HG03378 (cell line): Measurements from ENCODE around the gene ATP10A.

Experiments used
- ATAC-seq: cut with Tn5 transposase; IDR thresholded peaks from one replicate; pipeline ENCODE4 v1.9.1; 2021; ENCODE audit warnings: mild to moderate bottlenecking, moderate library complexity; ENCODE audit not compliant: unreplicated experiment

The ATP10A gene

DNA sequence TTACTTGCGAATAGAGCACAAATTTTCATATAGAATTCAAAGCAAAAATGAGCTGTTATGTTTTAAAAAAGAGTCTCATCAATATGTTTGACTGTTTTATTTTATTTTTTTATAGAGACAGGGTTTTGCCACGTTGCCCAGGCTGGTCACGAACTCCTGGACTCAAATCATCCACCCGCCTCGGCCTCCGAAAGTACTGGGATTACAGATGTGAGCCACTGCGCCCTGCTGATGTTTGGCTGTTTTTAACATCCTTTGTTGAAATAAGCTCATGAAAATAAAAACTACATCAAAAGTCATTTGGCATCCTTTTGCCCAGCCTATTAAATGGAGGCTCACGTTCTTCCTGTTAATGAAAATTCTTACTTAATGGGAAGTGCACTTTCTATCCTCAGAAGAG, 154.7 kb downstream of the ATP10A start:
- ATAC-seq, result no peak

DNA sequence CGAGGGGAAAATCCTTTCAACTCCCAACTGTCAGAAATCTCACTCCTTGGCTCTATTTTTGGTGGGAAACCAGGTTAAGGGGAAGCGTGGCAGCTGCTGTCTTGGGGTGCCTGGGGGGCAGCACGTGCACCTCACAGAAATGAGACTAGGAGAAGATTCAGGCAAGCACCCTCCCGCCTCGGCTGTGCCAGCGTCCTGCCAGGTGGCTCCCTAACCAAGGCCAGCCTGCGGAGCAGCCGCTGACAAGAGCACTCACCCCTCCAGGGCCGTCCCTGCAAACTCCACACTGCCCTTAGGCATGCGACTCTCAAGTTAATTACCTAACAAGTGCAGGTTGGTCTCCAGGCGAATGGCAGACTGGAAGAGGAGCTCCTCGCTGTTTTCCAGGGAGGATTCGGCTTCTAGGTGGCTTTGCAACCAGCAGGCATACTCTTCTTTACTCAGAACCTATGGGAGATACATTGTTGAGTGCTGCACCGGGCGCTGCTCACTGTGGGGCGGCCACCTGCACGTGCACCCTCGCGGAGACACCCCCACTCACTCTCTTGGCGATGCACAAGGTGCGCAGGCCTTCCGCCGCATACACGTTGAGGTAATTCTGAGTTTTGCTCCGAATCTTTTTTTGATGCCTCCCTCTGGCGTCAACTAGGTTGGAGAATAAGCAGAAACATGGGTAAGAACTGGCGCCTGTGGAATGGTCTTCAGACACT, 155.3 kb downstream of the ATP10A start:
- no peak for ATAC-seq

DNA sequence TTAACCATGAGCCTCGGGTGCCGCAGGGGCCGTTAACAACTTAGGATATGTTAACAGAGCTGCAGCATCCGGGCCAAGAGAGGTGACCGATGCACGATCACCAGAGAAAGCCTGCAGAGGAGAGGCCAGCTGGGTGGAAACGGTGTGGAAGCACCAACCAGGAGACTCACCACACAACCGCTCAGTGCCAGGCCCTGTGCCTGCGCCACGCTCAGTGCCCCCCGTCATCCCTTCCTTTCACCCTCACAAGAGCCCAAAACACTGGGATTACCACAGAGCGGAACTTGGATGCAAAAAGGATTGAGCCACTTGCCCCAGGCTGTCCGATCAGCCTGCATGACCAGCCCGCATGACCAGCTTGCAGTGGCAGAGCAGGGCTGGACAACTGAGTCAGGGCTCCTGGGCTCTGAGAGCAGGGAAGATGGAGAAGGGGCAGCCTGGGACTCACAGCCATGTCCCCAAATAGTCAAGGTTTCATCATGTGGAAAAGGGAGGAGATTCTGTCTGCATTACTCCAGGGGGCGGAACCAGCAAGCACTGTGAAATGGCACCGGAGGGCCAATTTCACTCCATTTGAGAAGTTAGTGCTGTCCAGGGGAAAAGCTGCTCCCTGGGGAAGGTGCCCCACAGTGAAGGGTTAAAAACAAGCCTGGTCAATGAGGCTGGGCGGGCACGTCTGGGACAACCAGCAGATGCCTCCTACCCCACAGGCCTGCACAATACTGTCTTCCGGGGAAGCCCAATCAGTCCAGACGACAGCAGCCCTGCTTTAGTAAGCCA, 156.8 kb downstream of the ATP10A start:
- no peak for ATAC-seq

DNA sequence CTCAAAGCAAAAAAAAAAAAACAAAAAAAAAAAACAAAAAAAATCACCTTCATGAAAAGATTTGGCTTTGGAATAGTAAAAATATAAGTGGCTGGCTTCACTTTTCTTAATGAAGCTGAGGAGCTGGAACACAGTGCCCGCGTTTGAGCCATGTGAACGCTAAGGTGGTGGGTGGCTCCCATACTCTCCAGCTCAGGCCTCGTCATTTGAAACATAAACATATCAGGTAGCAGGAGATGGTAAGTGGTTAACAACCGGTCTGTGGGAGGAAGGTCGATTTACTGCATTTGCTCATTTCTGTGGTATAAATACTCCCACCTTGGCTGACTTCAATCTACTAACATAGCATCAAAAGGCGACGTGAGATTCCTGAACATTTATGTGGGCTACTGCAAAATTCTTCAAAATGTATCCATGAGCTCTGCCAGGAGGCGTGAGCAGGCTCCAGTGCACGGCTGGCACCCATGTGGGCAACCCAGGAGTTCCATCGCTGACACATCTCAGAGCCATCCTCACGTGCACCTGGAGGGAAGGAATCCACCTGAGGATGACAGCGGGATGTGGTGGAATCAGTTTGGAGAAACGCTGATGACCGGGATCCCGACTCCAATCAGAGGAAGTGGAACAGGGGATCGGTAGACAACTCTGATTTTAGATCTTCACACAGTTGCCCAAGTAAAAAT, 157.6 kb downstream of the ATP10A start:
- ATAC-seq, result no peak

DNA sequence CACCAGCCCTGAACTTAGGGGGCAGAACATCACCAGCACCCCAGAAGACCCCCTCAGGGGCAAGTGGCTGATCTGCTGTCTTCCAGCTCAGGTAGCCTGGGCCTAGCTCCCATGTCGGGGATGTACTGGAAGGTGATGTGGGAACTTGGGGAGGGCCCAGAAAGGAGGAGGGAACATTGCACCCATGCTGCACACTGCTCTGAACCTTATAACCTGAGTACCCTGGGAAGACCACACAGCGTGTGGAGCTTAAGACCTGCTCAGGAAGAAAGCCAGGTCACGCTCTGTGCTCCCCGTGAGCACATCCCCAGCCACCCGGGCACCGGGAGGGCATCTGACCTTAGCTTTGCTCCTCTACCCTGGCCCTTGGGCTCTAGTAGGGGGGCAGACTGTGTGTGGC, 159.4 kb downstream of the ATP10A start:
- no peak for ATAC-seq

DNA sequence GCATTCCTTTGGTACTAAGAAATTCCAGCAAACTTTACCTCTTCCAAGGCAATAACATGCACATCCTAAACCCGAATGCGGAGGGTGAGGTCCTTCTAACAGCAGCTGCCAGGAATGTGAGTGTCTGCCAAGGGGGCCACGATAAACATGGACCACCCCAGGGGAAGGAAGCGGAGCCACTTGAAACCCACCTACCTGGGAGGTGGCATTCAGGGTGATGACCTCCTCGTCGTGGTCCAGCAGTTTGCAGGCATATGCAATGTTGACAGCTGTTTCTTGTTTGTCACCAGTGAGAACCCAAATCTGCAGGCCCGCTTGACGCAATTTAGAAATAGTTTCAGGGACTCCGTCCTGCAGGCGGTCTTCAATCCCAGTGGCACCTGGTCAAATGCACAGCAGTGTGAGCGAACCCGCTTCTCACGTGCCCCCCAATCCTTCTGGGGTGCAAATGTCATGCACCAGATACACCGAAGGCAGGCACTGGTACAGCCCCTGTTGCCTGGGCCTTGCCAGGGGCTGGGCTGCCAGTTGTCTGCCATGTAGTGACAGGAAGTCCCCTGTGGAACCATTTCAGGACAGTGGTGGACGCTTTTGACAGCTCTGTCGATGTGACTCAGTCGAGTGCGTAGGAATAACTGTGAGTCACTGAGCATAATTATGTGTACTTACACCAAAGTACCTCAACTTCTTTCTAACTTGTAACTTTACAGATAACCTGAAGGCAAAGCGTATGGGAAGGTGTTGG, 161.2 kb downstream of the ATP10A start:
- no peak for ATAC-seq

DNA sequence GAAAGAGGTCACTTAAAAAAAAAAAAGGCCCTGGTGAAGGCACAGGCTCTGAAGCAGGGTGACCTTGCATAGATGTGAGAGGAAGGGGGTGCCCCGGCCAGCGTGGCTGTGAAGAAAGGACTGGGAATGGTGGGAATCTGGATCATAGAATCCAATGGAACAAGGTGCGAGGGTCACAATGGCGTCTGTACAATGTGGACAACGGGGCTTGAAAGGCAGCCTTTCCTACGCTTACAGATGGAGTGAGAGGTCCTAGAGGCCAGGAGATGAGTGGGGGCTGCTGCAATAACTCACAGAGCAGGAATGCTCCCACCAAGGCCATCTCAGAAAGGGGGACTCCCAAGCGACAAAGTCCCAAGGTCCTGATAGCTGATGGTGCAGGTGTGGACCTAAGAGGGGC, 162.2 kb downstream of the ATP10A start:
- ATAC-seq, result no peak

DNA sequence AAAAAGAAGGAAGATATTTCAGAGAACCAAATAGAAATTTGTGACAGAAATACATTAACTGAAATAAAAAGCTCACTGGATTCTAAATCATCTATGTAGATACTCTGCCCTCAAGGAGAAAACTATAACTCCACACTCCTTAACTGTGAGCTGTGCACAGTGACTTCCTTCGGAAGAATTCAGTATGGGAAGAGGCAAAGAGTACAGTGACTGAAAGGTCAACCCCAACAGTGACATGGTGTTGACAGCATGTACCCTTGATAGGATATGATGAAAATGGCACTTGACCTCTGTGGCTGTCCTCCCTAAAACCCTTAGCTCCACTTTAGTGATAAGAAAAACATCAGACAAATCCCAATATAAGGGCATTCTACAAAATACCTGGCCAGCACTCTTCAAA, 165.5 kb downstream of the ATP10A start:
- ATAC-seq, result no peak

DNA sequence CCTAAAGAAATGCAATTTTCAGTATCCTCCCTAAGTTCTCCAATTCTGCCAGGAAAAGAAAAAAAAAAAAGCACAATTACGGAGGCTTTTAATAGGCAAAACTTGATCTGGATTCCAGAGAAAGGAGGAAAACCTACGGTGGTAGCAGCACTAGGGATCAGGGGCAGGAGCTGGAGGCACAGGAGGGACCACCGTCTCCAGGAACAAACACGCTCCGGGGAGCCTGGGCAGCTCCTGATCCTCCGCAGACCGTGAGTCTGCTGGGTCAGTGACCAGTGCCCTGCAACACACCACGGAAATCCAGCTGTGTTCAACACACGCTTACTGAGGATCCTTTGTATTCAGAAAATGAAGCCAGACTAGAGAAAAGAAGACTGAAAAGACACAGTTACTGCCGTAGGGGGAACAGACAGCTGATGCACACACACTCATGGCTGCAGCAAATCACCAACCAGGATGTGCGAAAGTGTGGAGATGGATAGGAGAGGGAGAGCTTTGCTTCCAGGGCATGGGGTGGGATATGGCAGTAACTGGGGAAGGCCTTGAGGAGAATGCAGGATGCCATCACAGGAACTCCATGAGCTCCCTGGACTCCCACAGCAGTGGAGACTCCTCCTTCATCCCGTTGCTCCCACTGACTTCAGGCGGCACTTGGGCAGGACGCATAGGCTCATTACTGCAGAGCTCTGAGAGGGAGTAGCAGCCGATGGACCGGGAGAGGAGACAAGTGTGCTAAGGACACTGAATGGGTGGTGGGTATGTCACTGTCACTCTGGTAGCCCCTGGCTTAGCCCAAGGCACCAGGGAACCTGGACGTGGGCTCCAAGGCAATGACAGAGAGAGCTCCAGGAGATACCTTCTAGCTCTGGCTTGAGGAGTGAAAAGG, 167.0 kb downstream of the ATP10A start:
- ATAC-seq, result no peak

DNA sequence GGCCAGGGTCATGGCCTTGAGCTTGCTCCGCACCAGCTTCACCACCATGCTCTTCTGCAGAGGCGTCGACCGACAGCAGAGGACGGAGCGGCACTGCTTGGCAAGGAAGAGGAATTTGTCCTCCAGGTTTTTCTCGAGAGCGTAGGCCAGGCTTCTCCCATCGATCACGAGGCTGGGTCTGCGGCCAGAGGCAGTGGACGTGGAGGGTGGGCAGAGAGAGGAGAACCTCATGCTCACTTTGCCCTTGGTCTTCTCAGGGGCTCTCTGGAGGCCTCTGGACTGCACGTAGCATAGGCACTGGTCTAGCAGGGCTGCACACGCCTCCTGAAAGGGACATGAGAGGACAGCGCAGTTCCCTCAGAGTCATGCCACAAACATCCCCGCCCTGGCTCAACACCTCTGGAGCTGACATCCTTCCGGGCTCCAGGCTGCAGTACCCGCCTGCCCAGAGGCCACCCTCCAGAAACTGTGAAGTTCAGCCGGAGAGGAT, 168.3 kb downstream of the ATP10A start:
- ATAC-seq, result no peak

DNA sequence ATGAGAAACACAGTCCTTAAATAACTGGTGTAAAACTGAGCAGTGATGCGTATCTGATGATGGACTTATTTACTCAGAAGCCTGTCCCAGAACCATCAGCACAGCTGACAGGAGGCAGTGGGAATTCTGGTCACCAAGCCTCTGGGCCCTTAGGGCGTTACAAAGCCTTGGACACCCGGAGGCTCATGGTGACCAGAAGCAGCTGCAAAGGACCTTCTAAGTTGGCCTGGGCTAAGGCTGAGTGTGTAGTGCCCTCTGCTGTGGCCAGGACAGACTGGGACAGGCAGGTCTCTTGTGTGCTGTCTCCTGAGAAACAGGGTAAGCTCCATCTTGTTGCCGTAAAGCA, 168.9 kb downstream of the ATP10A start:
- no peak for ATAC-seq

DNA sequence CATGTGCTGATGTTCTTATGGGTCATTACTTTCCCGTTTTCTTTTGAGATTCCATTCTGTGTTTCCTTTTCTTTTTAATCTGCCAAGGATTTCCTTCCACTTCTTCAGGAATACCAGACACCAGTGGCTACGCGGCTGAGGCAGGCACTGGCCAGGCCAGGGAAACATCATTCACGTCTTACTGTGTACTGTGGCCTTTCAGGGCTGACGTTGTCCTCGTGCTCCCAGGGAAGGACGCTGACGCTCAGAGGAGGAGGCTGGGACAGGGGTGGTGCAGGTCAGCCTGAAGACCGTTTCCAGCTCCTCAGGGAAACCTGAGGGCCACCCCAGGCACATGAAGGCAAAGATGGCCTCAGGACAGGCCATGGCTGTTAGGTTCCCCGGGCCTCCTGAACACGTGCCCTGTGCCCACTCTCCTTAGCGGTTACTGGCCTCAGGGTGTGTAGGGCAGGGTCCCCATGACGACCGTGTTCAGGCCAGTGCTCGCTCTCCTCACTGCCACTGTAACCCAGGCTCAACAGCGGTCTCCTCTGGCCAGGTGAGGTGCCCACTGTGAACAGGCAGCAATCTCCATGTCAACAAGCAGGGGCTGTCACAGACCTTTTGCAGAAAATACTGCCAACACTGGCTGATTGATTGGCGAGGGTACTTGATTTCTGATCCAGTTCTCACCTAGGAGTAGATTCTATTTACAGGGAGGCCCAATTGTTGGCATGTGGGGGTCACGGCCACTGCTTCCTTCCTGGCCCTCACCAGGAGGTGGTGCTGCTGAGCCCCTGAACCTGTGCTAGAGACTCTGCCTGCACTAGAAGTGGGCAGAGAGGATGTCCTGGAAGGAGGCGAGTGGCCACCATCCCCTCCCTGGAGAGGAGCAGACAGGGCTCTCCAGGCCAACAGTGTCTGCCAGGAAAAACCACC, 169.5 kb downstream of the ATP10A start:
- ATAC-seq, result no peak

DNA sequence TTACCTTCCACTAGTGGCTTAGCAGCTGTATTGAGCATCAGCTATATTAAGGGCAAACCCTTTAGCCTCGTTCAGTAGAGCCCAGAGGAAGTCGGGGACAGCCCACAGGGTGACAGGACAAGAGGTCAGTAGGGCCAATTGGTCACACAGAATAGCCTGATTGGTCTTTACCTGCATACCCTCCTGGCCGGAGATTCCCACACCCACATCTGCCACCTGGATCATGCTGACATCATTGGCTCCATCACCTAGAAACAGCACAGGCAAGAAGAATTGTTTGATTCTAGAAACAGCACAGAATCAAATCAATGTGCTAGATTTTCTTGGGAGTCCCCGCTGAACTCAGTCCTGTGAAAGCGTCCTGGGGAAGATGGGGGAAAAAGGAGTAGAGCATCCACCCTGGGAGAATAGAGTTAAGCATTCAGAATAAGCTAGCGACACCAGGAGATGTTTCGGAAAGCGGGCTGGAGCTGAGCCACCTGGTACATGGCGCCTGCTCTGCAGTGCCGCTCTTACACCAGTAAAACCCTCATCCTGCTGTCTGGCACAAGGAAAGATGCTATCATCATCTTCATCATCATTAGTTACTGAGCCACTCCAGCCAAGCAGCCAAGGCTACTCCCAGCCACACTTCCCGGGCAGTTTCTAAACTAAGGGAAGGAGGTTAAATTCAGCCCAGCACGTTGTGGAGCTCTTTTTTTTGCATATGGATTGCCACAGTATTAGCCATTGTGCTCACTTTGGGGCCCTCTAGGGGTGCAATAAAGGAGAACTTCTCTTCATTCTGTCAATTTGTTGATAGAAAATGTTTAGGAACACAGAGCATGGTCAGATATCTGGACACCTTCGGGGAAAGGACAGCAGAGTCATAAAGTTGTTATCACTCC, 171.3 kb downstream of the ATP10A start:
- no peak for ATAC-seq

DNA sequence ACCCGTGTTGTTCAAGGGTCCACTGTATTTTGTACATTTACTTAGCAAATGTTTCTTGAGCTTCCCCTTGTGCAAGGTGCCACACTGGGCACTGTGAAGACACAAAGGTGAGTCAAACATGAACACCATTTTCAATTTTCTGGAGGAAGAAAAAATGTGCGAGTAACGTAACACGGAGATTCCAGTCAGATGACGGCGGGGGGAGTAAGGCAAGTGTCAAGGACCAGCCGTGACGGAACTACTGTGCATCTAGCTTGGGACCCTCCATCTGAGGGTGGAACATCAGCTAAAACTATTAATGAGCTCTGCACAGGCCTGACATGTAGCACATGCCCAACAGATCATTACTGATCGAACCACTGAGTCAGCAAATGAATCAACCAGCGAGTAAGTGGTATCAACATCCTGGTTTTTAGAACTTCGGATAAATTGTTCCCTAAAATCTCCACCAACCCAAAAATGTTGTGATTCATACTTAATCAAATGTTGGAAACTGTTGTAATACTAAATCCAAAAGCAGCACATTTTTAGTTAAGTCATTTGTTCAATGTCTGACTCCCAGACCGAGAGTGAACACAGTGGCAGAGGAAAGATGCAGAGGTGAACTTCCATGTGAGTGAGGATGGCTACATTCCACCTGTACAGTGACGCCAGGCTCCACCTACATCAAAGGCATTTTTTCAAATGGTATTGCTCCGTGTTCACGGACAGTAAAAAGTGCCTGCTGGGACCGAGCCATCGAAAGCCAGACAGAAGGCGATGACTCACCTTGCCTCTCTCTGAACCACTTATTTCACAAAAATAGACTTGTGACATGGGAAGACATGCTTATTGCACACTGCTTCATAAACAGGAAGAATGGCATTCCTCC, 172.2 kb downstream of the ATP10A start:
- ATAC-seq, result no peak

DNA sequence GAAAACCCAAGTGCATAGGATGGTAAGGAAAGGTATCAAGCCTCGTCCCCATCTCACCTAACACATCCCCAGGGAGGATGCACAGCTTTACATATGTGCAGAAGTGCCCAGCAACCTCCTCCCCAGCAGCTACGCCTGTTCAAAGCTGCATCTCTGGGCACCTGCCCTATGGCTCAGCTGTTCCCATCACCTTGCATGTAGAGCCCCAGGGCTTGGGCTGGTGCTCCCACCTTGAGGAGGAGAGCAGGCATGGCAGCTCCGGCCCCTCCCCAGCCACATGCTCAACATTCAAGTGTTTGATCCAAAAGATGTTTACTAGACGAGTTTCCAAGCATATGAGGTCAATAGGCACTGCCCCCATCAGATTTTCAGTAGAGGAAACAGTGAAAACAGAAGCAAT, 173.5 kb downstream of the ATP10A start:
- no peak for ATAC-seq

DNA sequence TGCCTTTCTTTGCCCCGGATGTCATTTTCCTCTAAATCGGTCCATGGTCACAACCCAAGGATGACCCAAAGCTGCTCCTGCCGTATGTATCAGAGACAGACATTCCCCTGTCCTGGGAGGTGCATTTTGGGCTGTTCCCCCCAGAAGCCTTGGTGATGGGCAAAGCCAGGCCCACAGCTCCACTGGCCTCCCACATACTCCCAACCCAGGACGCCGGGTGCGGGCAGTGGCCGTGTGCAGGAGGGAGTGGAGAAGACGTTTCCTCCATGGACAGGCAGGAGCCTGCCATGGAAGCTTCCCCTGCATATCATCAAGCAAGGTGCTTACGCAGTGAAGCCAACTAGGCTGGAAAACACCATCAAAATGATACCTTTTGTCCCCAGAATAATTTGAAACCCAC, 175.0 kb downstream of the ATP10A start:
- ATAC-seq, result no peak

DNA sequence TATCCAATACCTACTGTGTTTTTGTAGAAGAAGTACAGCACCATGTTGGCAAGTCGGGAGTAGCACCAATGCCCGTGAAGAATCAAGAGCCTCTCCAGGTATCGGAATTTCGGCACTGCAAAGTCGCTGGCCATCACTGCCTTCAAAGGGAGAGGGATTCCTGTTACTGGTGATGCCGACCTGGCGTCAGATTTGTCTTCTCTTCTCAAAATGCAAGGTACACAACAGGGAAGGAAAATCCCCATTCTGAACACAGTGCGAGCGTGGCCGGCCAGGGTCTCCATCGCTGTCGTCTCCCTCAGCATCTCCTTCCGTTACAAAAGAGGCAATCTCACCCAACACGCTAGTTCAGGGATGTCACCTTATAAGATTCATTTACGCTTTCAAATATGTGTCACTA, 175.4 kb downstream of the ATP10A start:
- no peak for ATAC-seq
